GM23248 (cell line): ENCODE results near the gene TAS1R3. TPM values are rescaled to one million over a fixed set of nuclear protein-coding genes. Genes with fewer than 3 reads are reported as not detected.

Experiments
- DNase-seq: peaks from one replicate; pipeline ENCODE4 v3.0.0-alpha.2; 2015
- H2AFZ ChIP-seq: fragments of 200-600 bp; sonication (generic); 2 replicates; pipeline ENCODE4 v1.6.1; 2016; ENCODE audit warnings: antibody characterized with exemption
- H3F3A ChIP-seq: fragments of 200-600 bp; sonication (generic); 2 replicates; pipeline ENCODE4 v1.6.1; 2016; ENCODE audit warnings: mild to moderate bottlenecking, antibody characterized with exemption, mixed run types; ENCODE audit not compliant: insufficient read depth
- H3K27ac ChIP-seq: fragments of 200-600 bp; sonication (generic); 2 replicates; pipeline ENCODE4 v1.5.1; 2016; ENCODE audit warnings: mild to moderate bottlenecking
- H3K27me3 ChIP-seq: fragments of 200-600 bp; sonication (generic); replicated peaks from 2 replicates; pipeline ENCODE4 v1.6.1; 2016; ENCODE audit warnings: mild to moderate bottlenecking; ENCODE audit not compliant: insufficient read depth
- H3K36me3 ChIP-seq: fragments of 200-600 bp; sonication (generic); 2 replicates; pipeline ENCODE4 v1.6.1; 2016; ENCODE audit warnings: low read depth, mild to moderate bottlenecking
- H3K4me1 ChIP-seq: fragments of 200-600 bp; sonication (generic); 2 replicates; pipeline ENCODE4 v1.6.1; 2016; ENCODE audit warnings: mild to moderate bottlenecking; ENCODE audit not compliant: insufficient read depth
- H3K4me2 ChIP-seq: fragments of 200-600 bp; sonication (generic); one replicate; pipeline ENCODE4 v1.6.1; 2016; ENCODE audit warnings: mild to moderate bottlenecking; ENCODE audit not compliant: unreplicated experiment
- H3K4me3 ChIP-seq: fragments of 200-600 bp; sonication (generic); 2 replicates; pipeline ENCODE4 v1.5.1; 2016; ENCODE audit warnings: mild to moderate bottlenecking
- H3K79me2 ChIP-seq: fragments of 200-600 bp; sonication (generic); 2 replicates; pipeline ENCODE4 v1.6.1; 2016; ENCODE audit warnings: mild to moderate bottlenecking; ENCODE audit not compliant: insufficient read depth
- H3K9ac ChIP-seq: fragments of 200-600 bp; sonication (generic); 2 replicates; pipeline ENCODE4 v1.6.1; 2016; ENCODE audit warnings: mild to moderate bottlenecking
- H3K9me2 ChIP-seq: fragments of 200-600 bp; sonication (generic); 2 replicates; pipeline ENCODE4 v1.6.1; 2016; ENCODE audit warnings: mixed run types, mild to moderate bottlenecking, moderate library complexity; ENCODE audit not compliant: insufficient read depth
- H3K9me3 ChIP-seq: fragments of 200-600 bp; sonication (generic); one replicate; pipeline ENCODE4 v1.6.1; 2017; ENCODE audit warnings: low read depth
- H4K20me1 ChIP-seq: fragments of 200-600 bp; sonication (generic); 2 replicates; pipeline ENCODE4 v1.6.0; 2016; ENCODE audit not compliant: insufficient read depth
- EZH2 ChIP-seq: fragments of 200-600 bp; sonication (generic); IDR thresholded peaks from 2 replicates; pipeline ENCODE4 v1.6.1; 2018; ENCODE audit warnings: antibody characterized with exemption, mild to moderate bottlenecking; ENCODE audit not compliant: insufficient read depth, poor library complexity, severe bottlenecking
- EZH2phosphoT487 ChIP-seq: fragments of 200-600 bp; sonication (generic); IDR thresholded peaks from 2 replicates; pipeline ENCODE4 v1.6.1; 2018; ENCODE audit warnings: antibody characterized with exemption, moderate library complexity, mild to moderate bottlenecking, low read depth; ENCODE audit not compliant: insufficient read depth
- WGBS, 2 experiments: methylation state at CpG; one replicate each; pipeline ENCODE4 v1.1.6; 2015 to 2017; ENCODE audit warnings: low lambda C conversion rate in 2 of 2, low coverage in 1 of 2; ENCODE audit errors: missing lambda C conversion rate in 2 of 2; 5-methylcytosine and 5-hydroxymethylcytosine counted together
- in situ Hi-C: fragments of 300-500 bp; cut with MboI; formaldehyde crosslinking; loops from 2 replicates; pipeline ENCODE4 v1.15.0; 2020
- polyA plus RNA-seq: library from polyadenylated mRNA; unstranded; fragments of >200 nt; fragmentation: Nextera tagmentation; extraction: Ambion mirVana; gene quantifications from 2 replicates; pipeline ENCODE4 v1.2.1, GENCODE V29; 2016
- total RNA-seq: library from RNA; depleted of rRNA; stranded (reverse); fragments of >200 nt; shearing (Covaris generic); gene quantifications from 2 replicates; pipeline ENCODE4 v1.2.3, GENCODE V29; 2014

Gene TAS1R3
- total and polyA plus RNA-seq, 2 experiments from 2014 or later, result 0.54 TPM; not detected in 1

DNA sequence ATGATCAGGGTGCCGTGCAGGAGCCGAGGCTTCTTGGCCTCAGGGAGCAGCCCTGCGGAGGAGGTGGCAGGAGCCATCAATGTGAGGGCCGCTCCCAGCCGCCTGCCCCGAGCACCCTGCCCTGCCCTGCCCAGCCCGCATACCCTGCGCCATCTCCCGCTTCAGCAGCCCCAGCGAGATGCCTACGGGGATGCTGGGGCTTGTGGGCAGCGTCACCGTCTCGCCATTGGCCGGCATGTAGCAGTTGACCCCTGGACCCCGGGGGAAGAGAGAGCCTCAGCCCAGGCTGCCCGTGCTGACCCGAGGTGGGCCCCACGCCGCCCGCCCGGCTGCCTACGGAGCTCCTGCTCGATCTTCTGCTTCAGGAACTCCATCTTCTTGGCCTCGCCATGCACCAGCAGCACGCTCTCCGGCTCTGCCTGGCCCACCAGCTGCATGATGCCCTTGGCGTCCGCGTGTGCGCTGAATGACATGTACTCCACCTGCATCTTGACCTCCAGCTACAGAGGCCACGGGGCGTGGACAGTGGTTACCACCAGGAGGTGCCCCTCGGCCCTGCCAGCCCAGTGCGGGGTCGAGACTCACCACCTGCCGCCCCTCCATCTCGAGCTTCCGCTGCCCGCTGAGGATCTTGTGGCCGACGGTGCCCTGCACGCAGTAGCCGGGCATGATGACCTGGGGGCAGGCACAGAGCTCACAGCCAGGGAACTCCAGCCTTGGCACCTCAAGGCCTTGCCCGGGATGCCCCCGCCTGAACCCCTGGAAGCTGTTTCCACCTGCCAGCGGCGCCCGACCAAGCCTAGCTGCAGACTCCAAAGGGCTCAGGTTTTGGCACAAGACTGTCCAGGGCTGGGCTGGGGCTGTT, 18.4 kb upstream of the TAS1R3 start:
- H3K4me1 ChIP-seq, result peaks cover under 1% of the 10 kb centered on the region

DNA sequence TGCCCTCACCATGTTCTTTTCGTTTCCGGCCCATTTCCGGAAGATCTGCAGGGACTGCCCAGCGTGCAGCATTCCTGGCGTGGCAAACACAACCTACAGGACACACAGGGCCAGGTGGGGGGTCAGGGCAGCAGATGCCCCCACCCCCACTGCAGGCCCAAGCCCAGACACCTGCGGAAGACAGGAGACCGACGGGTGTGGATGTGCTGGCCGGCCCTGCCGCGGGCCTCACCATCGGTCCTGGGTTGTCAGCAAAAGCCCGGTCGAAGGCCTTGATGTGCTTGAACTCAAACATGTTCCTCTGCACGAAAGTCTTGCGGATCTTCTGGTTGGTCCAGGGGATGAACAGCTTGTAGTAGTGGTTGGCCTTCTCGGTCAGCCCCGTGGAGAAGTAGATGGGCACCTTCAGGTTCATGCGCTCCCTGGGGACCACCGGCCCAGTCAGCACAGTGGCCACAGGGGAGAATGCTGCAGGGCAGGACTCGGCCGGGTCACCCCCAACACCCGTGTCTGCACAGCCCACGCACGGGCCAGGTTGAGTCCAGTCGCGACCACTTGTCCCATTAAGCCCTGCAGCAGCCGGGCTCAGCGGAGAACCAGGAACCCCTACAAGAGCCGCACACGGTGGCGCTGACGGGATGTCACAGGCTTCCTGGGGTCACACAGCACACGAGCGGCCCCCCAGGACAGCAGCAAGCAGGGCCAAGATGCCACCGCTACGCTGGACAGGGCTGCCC, 17.4 kb upstream of the TAS1R3 start:
- WGBS, 2 experiments, result 91 to 94% methylated on average over 28 to 37 of the region's 37 CpGs
- Histone ChIP-seq H3K79me2 (peaks cover 64% of the 10 kb centered on the region), H3K27me3 (no peaks in the 10 kb centered on the region), H4K20me1 (no peaks in the 10 kb centered on the region), H3F3A (peaks cover 20% of the 10 kb centered on the region), H2AFZ (no peak overlapping the region), H3K9ac (no peak overlapping the region), H3K9me2 (no peaks in the 10 kb centered on the region), H3K27ac (no peak overlapping the region), H3K4me1 (peaks cover 9% of the 10 kb centered on the region), H3K4me2 (no peak overlapping the region), H3K9me3 (no peaks in the 10 kb centered on the region), H3K36me3 (peaks cover 16% of the 10 kb centered on the region; the same call in 1 of the 2 replicates), H3K4me3 (no peak overlapping the region)
- TF ChIP-seq EZH2phosphoT487, result no peak
- TF ChIP-seq EZH2, result no peak
- DNase-seq, result no peak
- in situ Hi-C loops, result no loop called here

More for the DNA sequence above, 18.4 kb upstream of the TAS1R3 start:
- Histone ChIP-seq H3K9me3 (no peaks in the 10 kb centered on the region), H2AFZ (no peak overlapping the region), H3K4me3 (no peak overlapping the region), H3K4me2 (no peak overlapping the region), H3K27ac (no peak overlapping the region), H3K79me2 (peaks cover 59% of the 10 kb centered on the region), H3F3A (peaks cover 11% of the 10 kb centered on the region), H3K27me3 (no peaks in the 10 kb centered on the region), H3K9me2 (no peaks in the 10 kb centered on the region), H4K20me1 (no peaks in the 10 kb centered on the region), H3K36me3 (peaks cover 16% of the 10 kb centered on the region; the same call in 1 of the 2 replicates), H3K9ac (no peak overlapping the region)
- in situ Hi-C loops, result no loop called here
- TF ChIP-seq EZH2phosphoT487 (no peak), EZH2 (no peak)
- 92 to 94% methylated on average over 39 to 49 of the region's 49 CpGs for WGBS, 2 experiments
- DNase-seq, result no peak

DNA sequence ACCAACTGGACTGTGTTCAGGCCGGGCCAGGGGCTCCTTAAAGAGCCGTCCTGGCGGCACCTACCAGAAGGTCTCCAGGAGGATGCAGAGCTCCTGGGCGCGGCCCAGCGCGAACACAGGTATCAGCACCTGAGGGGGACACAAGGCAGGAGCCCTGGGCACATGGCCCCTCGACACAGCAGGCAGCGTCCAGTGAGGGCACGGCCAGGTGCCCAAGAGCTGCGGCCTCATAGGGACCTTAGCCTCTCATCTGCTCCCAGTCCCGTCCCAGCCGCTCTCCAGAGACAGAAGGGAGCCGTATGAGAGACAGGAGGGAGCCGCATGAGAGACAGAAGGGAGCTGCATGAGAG, 16.9 kb upstream of the TAS1R3 start:
- no peaks in the 10 kb centered on the region for H3K9me3 ChIP-seq
- H4K20me1 ChIP-seq, result no peaks in the 10 kb centered on the region
- H3K9me2 ChIP-seq, result no peaks in the 10 kb centered on the region
- peaks cover 25% of the 10 kb centered on the region for H3F3A ChIP-seq
- no peak overlapping the region for H3K4me2 ChIP-seq
- H3K4me3 ChIP-seq, result no peak overlapping the region
- H3K79me2 ChIP-seq, result peaks cover 66% of the 10 kb centered on the region
- peaks cover 16% of the 10 kb centered on the region; the same call in 1 of the 2 replicates for H3K36me3 ChIP-seq
- H3K27ac ChIP-seq, result no peak overlapping the region
- no peak overlapping the region for H3K9ac ChIP-seq
- no peak for DNase-seq
- H3K27me3 ChIP-seq, result no peaks in the 10 kb centered on the region
- WGBS, 2 experiments, result 93 to 94% methylated on average over 10 to 12 of the region's 15 CpGs
- in situ Hi-C loops, result no loop called here
- TF ChIP-seq EZH2phosphoT487, result no peak
- no peak for TF ChIP-seq EZH2
- no peak overlapping the region for H2AFZ ChIP-seq
- H3K4me1 ChIP-seq, result peaks cover 12% of the 10 kb centered on the region

DNA sequence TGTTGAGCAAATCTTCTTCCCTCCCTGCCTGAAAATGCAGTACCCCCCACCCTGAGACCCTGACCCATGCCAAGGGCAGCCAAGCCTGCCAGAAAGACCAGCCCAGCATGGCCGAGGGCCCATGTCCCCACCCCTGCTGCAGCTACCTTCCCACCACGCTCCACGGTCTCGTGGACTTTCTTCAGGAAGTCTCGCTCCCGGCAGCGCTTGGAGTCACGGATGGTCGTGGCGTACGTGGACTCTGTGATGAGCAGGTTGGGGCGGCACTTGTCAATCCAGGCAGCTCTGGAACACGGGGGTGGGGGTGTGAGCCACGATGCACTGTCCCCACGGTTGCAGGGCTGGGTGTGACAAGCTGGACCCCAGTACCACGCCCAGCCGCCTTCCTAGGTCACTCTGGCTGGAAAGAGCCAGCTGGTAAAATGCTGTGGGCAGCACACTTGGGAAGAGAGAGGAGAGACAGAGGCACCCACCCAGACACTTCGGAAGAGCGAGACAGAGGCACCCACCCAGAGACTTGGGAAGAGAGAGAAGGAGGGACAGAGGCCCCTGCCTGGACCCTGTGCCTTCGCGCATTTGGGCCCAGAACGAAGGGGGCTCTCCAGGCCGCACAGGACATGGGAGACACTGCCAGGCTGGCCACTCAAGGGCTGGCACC, 16.3 kb upstream of the TAS1R3 start:
- Histone ChIP-seq H3K27me3 (no peaks in the 10 kb centered on the region), H2AFZ (no peak overlapping the region), H3K79me2 (peaks cover 66% of the 10 kb centered on the region), H3K4me2 (no peak overlapping the region), H3K4me3 (no peak overlapping the region), H3K36me3 (peaks cover 20% of the 10 kb centered on the region; the same call in 1 of the 2 replicates), H3K9ac (no peak overlapping the region), H3K27ac (no peak overlapping the region), H3K4me1 (peaks cover 12% of the 10 kb centered on the region), H4K20me1 (no peaks in the 10 kb centered on the region), H3K9me2 (no peaks in the 10 kb centered on the region), H3F3A (peaks cover 27% of the 10 kb centered on the region), H3K9me3 (no peaks in the 10 kb centered on the region)
- in situ Hi-C loops, result no loop called here
- TF ChIP-seq EZH2, result no peak
- no peak for TF ChIP-seq EZH2phosphoT487
- 93 to 94% methylated on average over 21 to 23 of the region's 23 CpGs for WGBS, 2 experiments
- no peak for DNase-seq
